ENCODE results near the gene TGM5. TPM values are rescaled to one million over a fixed set of nuclear protein-coding genes. Genes with fewer than 3 reads are reported as not detected.
A peak's percentile ranks its signal among the peaks of the same experiment; 100 is the strongest.

Gene TGM5
- total RNA-seq, 3 donors from 2014 or later: not detected

DNA sequence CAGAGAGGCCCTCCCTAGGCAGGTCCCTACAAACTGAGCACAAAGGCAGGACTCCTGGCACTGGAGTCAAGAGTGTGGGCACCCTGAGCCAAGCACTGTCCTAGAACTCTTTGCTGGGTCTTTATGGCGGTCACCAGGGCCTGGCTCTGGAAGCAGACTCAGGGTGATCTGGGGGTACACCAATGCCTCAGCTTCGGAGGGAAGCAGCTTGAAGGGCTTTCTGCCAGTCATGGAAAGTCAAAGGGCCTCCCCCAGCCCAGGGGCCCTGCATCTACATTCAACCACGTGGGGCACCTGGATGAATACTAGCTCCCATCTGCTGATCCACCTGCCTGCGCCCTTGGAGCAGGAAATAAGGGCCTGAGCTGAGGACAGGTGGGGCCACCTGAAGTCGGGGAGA is 53.3 kb downstream of the TGM5 start:
- Histone ChIP-seq H3K4me3 (no peak overlapping the region), H3K4me1 (ENCODE audit: low read depth) (no peaks in the 10 kb centered on the region), H3K9me3 (no peaks in the 10 kb centered on the region), H3K36me3 (ENCODE audit: low read depth) (no peaks in the 10 kb centered on the region)
- ATAC-seq (no peak), DNase-seq (no peak)
- TF ChIP-seq, protein P1, sequence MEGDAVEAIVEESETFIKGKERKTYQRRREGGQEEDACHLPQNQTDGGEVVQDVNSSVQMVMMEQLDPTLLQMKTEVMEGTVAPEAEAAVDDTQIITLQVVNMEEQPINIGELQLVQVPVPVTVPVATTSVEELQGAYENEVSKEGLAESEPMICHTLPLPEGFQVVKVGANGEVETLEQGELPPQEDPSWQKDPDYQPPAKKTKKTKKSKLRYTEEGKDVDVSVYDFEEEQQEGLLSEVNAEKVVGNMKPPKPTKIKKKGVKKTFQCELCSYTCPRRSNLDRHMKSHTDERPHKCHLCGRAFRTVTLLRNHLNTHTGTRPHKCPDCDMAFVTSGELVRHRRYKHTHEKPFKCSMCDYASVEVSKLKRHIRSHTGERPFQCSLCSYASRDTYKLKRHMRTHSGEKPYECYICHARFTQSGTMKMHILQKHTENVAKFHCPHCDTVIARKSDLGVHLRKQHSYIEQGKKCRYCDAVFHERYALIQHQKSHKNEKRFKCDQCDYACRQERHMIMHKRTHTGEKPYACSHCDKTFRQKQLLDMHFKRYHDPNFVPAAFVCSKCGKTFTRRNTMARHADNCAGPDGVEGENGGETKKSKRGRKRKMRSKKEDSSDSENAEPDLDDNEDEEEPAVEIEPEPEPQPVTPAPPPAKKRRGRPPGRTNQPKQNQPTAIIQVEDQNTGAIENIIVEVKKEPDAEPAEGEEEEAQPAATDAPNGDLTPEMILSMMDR (IDR thresholded peaks at IDR 0.05): no peak
- intact Hi-C loops (cut with DNase I, micrococcal nuclease): no loop called here

DNA sequence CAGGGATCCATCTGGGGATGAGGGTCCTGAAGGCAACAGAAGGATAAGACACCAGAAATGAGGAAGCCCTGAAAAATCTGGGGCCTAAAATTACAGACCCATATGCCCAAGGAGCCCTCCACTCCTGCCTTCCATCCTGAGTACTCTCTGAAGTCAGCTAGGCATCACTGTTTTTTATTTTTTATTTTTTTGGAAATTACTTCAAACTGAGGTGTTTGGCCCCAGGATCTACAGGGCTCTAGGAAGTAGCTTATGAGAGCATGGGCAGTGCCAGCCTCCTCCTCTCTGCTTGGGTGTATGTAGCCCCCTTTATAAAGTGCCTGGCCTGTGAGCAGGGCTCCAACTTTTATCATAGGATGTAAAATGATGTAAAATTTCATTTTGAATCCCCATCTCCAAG is 53.8 kb downstream of the TGM5 start:
- H3K9me3 ChIP-seq: no peaks in the 10 kb centered on the region
- intact Hi-C loops (cut with DNase I, micrococcal nuclease): no loop called here
- H3K4me1 ChIP-seq (ENCODE audit: low read depth): no peaks in the 10 kb centered on the region
- TF ChIP-seq, protein P1 (IDR thresholded peaks at IDR 0.05): no peak
- ATAC-seq (no peak), DNase-seq (no peak)
- H3K36me3 ChIP-seq (ENCODE audit: low read depth): no peaks in the 10 kb centered on the region
- no peak overlapping the region for H3K4me3 ChIP-seq

DNA sequence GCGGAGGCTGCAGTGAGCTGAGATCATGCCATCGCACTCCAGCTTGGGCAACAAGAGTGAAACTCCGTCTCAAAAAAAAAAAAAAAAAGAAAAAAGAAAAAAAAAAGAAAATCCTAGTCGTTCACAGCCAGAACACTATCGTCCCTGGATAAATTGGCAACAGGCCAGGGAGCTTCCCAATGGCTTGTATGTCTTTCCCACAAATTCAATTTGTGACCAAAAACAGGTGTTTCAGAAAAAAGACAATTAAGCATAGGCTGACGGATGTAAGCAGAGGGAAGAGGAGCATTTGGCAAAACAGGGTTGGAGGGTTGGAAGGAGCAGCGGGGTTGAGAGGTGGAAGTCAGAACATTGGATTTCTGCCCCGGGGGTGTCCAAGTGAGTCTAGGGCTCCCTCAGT is 54.4 kb downstream of the TGM5 start:
- intact Hi-C loops (cut with DNase I, micrococcal nuclease): no loop called here
- H3K9me3 ChIP-seq: no peaks in the 10 kb centered on the region
- H3K4me1 ChIP-seq (ENCODE audit: low read depth): no peaks in the 10 kb centered on the region
- DNase-seq (no peak), ATAC-seq (no peak)
- no peak overlapping the region for H3K4me3 ChIP-seq
- H3K36me3 ChIP-seq (ENCODE audit: low read depth): no peaks in the 10 kb centered on the region
- TF ChIP-seq, protein P1 (IDR thresholded peaks at IDR 0.05): no peak

DNA sequence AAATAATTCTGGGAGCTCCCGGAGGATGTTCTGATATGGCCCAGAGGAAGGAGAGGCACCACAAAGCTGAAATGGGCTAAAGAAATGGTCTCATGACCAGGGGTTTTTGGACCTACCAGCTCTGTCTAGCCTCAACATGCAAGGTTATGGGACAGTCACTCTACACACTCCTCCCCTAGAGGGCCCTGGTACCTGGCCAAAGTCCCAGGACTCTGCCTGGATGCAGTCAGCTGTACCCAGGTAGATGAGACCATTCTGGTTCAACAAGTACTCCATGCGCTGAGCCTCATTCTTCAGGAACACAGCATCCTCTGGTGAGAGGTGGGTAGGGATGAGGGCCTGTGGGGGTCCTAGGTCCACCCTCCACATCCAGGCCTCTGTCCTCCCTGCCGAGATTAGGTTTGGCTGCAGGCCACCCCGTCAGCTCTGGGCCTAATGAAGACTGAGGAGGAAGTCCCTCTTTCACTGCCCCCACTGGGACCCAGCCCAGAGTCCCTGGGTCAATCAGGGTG is 55.4 kb downstream of the TGM5 start:
- Histone ChIP-seq H3K9me3 (no peaks in the 10 kb centered on the region), H3K4me1 (ENCODE audit: low read depth) (no peaks in the 10 kb centered on the region), H3K4me3 (no peak overlapping the region), H3K36me3 (ENCODE audit: low read depth) (no peaks in the 10 kb centered on the region)
- TF ChIP-seq, protein P1 (IDR thresholded peaks at IDR 0.05): no peak
- intact Hi-C loops (cut with DNase I, micrococcal nuclease): no loop called here
- ATAC-seq: peak; percentile 50
- DNase-seq: no peak

DNA sequence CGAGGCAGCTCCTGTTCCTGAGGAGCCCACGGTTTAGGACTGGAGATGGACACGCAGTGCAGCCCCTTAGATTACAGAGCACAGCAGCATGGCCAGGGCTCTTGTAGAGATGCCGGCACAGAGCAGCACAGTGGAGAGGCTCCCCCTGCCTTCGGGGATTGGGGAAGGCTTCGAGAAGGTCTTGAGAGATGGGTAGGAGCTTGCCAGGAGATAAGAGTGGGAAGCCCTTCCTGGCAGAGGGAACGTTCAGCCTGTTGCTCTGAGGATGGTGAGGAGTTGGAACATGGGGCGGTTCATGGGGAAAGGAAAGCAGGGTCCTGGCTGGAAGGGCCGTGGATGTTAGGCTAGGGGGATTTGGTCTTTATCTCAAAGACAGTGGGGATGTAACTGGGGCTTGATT is 55.9 kb downstream of the TGM5 start:
- Histone ChIP-seq H3K4me3 (no peak overlapping the region), H3K4me1 (ENCODE audit: low read depth) (no peaks in the 10 kb centered on the region), H3K36me3 (ENCODE audit: low read depth) (no peaks in the 10 kb centered on the region), H3K9me3 (no peaks in the 10 kb centered on the region)
- intact Hi-C loops (cut with DNase I, micrococcal nuclease): no loop called here
- no peak for DNase-seq
- TF ChIP-seq, protein P1 (IDR thresholded peaks at IDR 0.05): no peak
- no peak for ATAC-seq

DNA sequence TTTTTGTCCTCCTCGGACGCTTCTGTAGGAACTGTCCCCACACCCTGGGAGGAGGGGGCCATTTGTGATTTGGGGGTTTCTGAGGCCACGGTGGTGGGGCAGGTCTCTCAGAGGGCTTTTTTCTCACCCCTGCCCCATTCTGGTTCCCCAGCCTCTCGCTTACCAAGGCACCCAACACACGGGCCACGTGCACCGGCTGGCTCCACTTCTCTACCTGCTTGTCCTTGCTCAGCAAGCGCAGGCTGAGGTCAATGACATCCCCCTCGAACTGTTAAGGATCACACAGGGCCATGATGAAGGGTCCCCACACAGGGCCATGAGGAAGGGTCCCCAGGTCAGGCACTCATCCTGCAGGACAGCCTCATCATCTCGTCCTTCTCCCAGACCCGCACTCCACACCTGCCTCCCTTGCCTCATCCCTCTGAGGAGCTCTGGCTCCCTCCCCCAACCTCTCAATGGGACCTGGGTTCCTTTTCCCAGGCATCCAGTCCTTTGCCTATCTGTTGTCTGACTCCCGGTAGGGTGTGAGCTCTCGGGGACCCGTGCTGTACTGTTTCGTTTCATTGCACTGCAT is 56.5 kb downstream of the TGM5 start:
- TF ChIP-seq, protein P1 (IDR thresholded peaks at IDR 0.05): no peak
- H3K36me3 ChIP-seq (ENCODE audit: low read depth): no peaks in the 10 kb centered on the region
- ATAC-seq (no peak), DNase-seq (no peak)
- H3K4me3 ChIP-seq: no peak overlapping the region
- intact Hi-C loops (cut with DNase I, micrococcal nuclease): no loop called here
- H3K9me3 ChIP-seq: no peaks in the 10 kb centered on the region
- H3K4me1 ChIP-seq (ENCODE audit: low read depth): no peaks in the 10 kb centered on the region

All from mucosa of descending colon (tissue), 3 donors.